Activated T-helper 2 cell treated with anti-CD3 and anti-CD28 coated beads, Interferon-gamma antibody, Interleukin-2, Interleukin-4, amounts not matched to agents 10 μg/mL and 5 μg/mL and 100 μg/mL, durations not matched to agents 14 hours and 24 hours and 36 hours (primary cell): ENCODE measurements around the gene AKAP14. TPM values are rescaled to one million over a fixed set of nuclear protein-coding genes. Genes with fewer than 3 reads are reported as not detected.
"Not testable (repeated sequence)": the region's sequence is repeated elsewhere in the genome, so short reads cannot be mapped to it uniquely, and the experiment has no call there.

Experiments used
- DNase-seq: peaks from one replicate; pipeline ENCODE4 v3.0.0; 2021; ENCODE audit warnings: low spot score
- H3K27ac Mint-ChIP-seq: one replicate; pipeline ENCODE4 v1.8.0; 2021; ENCODE audit warnings: mixed read lengths
- H3K27me3 Mint-ChIP-seq: one replicate; pipeline ENCODE4 v1.8.0; 2021; ENCODE audit warnings: low read depth, mixed read lengths
- H3K36me3 Mint-ChIP-seq: one replicate; pipeline ENCODE4 v1.8.0; 2021; ENCODE audit warnings: low read depth, mixed read lengths
- H3K4me1 Mint-ChIP-seq: one replicate; pipeline ENCODE4 v1.8.0; 2021; ENCODE audit warnings: low read depth, mixed read lengths
- H3K4me3 Mint-ChIP-seq: one replicate; pipeline ENCODE4 v1.8.0; 2021; ENCODE audit warnings: low read depth, mild to moderate bottlenecking, moderate library complexity, mixed read lengths
- H3K9me3 Mint-ChIP-seq: one replicate; pipeline ENCODE4 v1.8.0; 2021; ENCODE audit warnings: mixed read lengths
- intact Hi-C: fragments of 100-400 bp; cut with micrococcal nuclease; formaldehyde crosslinking; loops from one replicate; pipeline ENCODE4 v1.15.1; 2023
- total RNA-seq: library from RNA; stranded (reverse); gene quantifications from 2 replicates; pipeline ENCODE4 v1.2.3, GENCODE V29; 2022

Gene AKAP14
- total RNA-seq, 1 donor from 2014 or later: not detected

GRCh38 chrX:119887721-119888425 lies 7.8 kb upstream of the AKAP14 start:
- H3K27me3 Mint-ChIP-seq: no peaks in the 10 kb centered on the region
- H3K4me1 Mint-ChIP-seq: peaks cover 4% of the 10 kb centered on the region
- DNase-seq: peak; percentile 52
- intact Hi-C loops: loop anchor here (10.0 kb wide), 1 partner anchor 403 kb away; no protein-coding TSS in a partner anchor
- H3K9me3 Mint-ChIP-seq: no peaks in the 10 kb centered on the region
- no peak overlapping the region for H3K27ac Mint-ChIP-seq
- H3K36me3 Mint-ChIP-seq: no peaks in the 10 kb centered on the region
- peak overlapping the region; percentile 45 for H3K4me3 Mint-ChIP-seq

- H3K4me1 Mint-ChIP-seq, H3K27me3 Mint-ChIP-seq, H3K27ac Mint-ChIP-seq, H3K9me3 Mint-ChIP-seq, H3K36me3 Mint-ChIP-seq, DNase-seq, intact Hi-C loops, H3K4me3 Mint-ChIP-seq: not testable (repeated sequence)
Measured at GRCh38 chrX:119890626-119891025, 5.1 kb upstream of the AKAP14 start.

GRCh38 chrX:119891961-119892692 lies 3.6 kb upstream of the AKAP14 start:
- H3K27me3 Mint-ChIP-seq, H3K27ac Mint-ChIP-seq, intact Hi-C loops, H3K4me1 Mint-ChIP-seq, H3K4me3 Mint-ChIP-seq, H3K36me3 Mint-ChIP-seq, DNase-seq, H3K9me3 Mint-ChIP-seq: not testable (repeated sequence)

- Mint-ChIP-seq H3K9me3 (no peaks in the 10 kb centered on the region), H3K4me1 (peaks cover 5% of the 10 kb centered on the region), H3K4me3 (no peak overlapping the region), H3K27me3 (no peaks in the 10 kb centered on the region), H3K36me3 (no peaks in the 10 kb centered on the region), H3K27ac (no peak overlapping the region)
- DNase-seq: no peak
- intact Hi-C loops: no loop called here
Measured at GRCh38 chrX:119899125-119899524, 3.4 kb downstream of the AKAP14 start.

GRCh38 chrX:119900976-119901375 lies 5.3 kb downstream of the AKAP14 start:
- Mint-ChIP-seq H3K27ac (no peak overlapping the region), H3K36me3 (no peaks in the 10 kb centered on the region), H3K4me1 (peaks cover 5% of the 10 kb centered on the region), H3K27me3 (no peaks in the 10 kb centered on the region), H3K9me3 (no peaks in the 10 kb centered on the region), H3K4me3 (no peak overlapping the region)
- intact Hi-C loops: no loop called here
- no peak for DNase-seq

- H3K4me1 Mint-ChIP-seq: no peaks in the 10 kb centered on the region
- no peak overlapping the region for H3K27ac Mint-ChIP-seq
- intact Hi-C loops: no loop called here
- no peaks in the 10 kb centered on the region for H3K27me3 Mint-ChIP-seq
- no peak overlapping the region for H3K4me3 Mint-ChIP-seq
- no peak for DNase-seq
- no peaks in the 10 kb centered on the region for H3K36me3 Mint-ChIP-seq
- no peaks in the 10 kb centered on the region for H3K9me3 Mint-ChIP-seq
Measured at GRCh38 chrX:119916310-119916709, 20.6 kb downstream of the AKAP14 start.

- no peaks in the 10 kb centered on the region for H3K27me3 Mint-ChIP-seq
- no peaks in the 10 kb centered on the region for H3K4me1 Mint-ChIP-seq
- intact Hi-C loops: no loop called here
- peaks cover under 1% of the 10 kb centered on the region for H3K36me3 Mint-ChIP-seq
- DNase-seq: no peak
- H3K4me3 Mint-ChIP-seq: no peak overlapping the region
- H3K9me3 Mint-ChIP-seq: no peaks in the 10 kb centered on the region
- no peak overlapping the region for H3K27ac Mint-ChIP-seq
Measured at GRCh38 chrX:119917877-119918276, 22.2 kb downstream of the AKAP14 start.

GRCh38 chrX:119919835-119920585 lies 24.3 kb downstream of the AKAP14 start:
- H3K4me3 Mint-ChIP-seq: no peak overlapping the region

GRCh38 chrX:119922391-119922790 lies 26.7 kb downstream of the AKAP14 start:
- H3K27ac Mint-ChIP-seq, DNase-seq, H3K4me1 Mint-ChIP-seq, H3K4me3 Mint-ChIP-seq, intact Hi-C loops, H3K27me3 Mint-ChIP-seq, H3K9me3 Mint-ChIP-seq: not testable (repeated sequence)
- H3K36me3 Mint-ChIP-seq: peaks cover 17% of the 10 kb centered on the region

More at GRCh38 chrX:119919835-119920585, 24.3 kb downstream of the AKAP14 start:
- DNase-seq: no peak
- Mint-ChIP-seq H3K9me3 (no peaks in the 10 kb centered on the region), H3K4me1 (no peaks in the 10 kb centered on the region), H3K27ac (no peak overlapping the region), H3K27me3 (no peaks in the 10 kb centered on the region), H3K36me3 (peaks cover 8% of the 10 kb centered on the region)
- intact Hi-C loops: no loop called here

- no peak overlapping the region for H3K4me3 Mint-ChIP-seq
- no peak for DNase-seq
- H3K27ac Mint-ChIP-seq: no peak overlapping the region
- intact Hi-C loops: no loop called here
- H3K4me1 Mint-ChIP-seq: no peaks in the 10 kb centered on the region
- no peaks in the 10 kb centered on the region for H3K27me3 Mint-ChIP-seq
- no peaks in the 10 kb centered on the region for H3K9me3 Mint-ChIP-seq
- H3K36me3 Mint-ChIP-seq: peaks cover 32% of the 10 kb centered on the region
Measured at GRCh38 chrX:119935215-119935874, 39.7 kb downstream of the AKAP14 start.

- Mint-ChIP-seq H3K4me1 (peaks cover 13% of the 10 kb centered on the region), H3K36me3 (peaks cover 13% of the 10 kb centered on the region), H3K9me3 (no peaks in the 10 kb centered on the region), H3K27me3 (no peaks in the 10 kb centered on the region), H3K27ac (no peak overlapping the region), H3K4me3 (peak overlapping the region; percentile 92)
- intact Hi-C loops: no loop called here
- no peak for DNase-seq
Measured at GRCh38 chrX:119941336-119941735, 45.6 kb downstream of the AKAP14 start.

- Mint-ChIP-seq H3K27me3 (no peaks in the 10 kb centered on the region), H3K27ac (peak overlapping the region; percentile 91), H3K9me3 (no peaks in the 10 kb centered on the region), H3K4me1 (peaks cover 13% of the 10 kb centered on the region), H3K4me3 (peak overlapping the region; percentile 92), H3K36me3 (peaks cover 8% of the 10 kb centered on the region)
- DNase-seq: no peak
- intact Hi-C loops: no loop called here
Measured at GRCh38 chrX:119942173-119942819, 46.6 kb downstream of the AKAP14 start.
